KMS-11 (cell line): Measurements from ENCODE around the gene FUBP1.
"Not testable (repeated sequence)": the region's sequence is repeated elsewhere in the genome, so short reads cannot be mapped to it uniquely, and the experiment has no call there.

Experiments used
- H2AFZ ChIP-seq: fragments of 200-600 bp; sonication (generic); 2 replicates; pipeline ENCODE4 v1.6.1; 2016; ENCODE audit warnings: antibody characterized with exemption, mixed run types, low read depth
- H3K27ac ChIP-seq: fragments of 200-600 bp; sonication (generic); 2 replicates; pipeline ENCODE4 v1.6.1; 2016; ENCODE audit warnings: mild to moderate bottlenecking, mixed run types
- H3K27me3 ChIP-seq: fragments of 200-600 bp; sonication (generic); 2 replicates; pipeline ENCODE4 v1.6.1; 2017; ENCODE audit warnings: mild to moderate bottlenecking, low read depth, mixed run types, moderate library complexity; ENCODE audit not compliant: insufficient read depth
- H3K36me3 ChIP-seq: fragments of 200-600 bp; sonication (generic); 2 replicates; pipeline ENCODE4 v1.6.1; 2017; ENCODE audit warnings: mild to moderate bottlenecking, mixed run types; ENCODE audit not compliant: insufficient read depth
- H3K4me1 ChIP-seq: fragments of 200-600 bp; sonication (generic); 2 replicates; pipeline ENCODE4 v1.6.1; 2016; ENCODE audit warnings: mild to moderate bottlenecking, low read depth, mixed run types; ENCODE audit not compliant: poor library complexity, severe bottlenecking
- H3K4me2 ChIP-seq: fragments of 200-600 bp; sonication (generic); 2 replicates; pipeline ENCODE4 v1.7.0; 2016; ENCODE audit warnings: mild to moderate bottlenecking, mixed run types
- H3K4me3 ChIP-seq: fragments of 200-600 bp; sonication (generic); IDR thresholded peaks from 2 replicates; pipeline ENCODE4 v1.6.1; 2017; ENCODE audit warnings: low read depth, low read length, mixed read lengths; ENCODE audit not compliant: insufficient read depth
- H3K79me2 ChIP-seq: fragments of 200-600 bp; sonication (generic); 2 replicates; pipeline ENCODE4 v1.6.1; 2016; ENCODE audit warnings: low read depth, mixed run types; ENCODE audit not compliant: insufficient read depth
- H3K9ac ChIP-seq: fragments of 200-600 bp; sonication (generic); 2 replicates; pipeline ENCODE4 v1.6.1; 2016; ENCODE audit warnings: mild to moderate bottlenecking, mixed run types
- H4K20me1 ChIP-seq: fragments of 200-600 bp; sonication (generic); 2 replicates; pipeline ENCODE4 v1.6.1; 2016; ENCODE audit warnings: mild to moderate bottlenecking, mixed run types; ENCODE audit not compliant: insufficient read depth
- TF ChIP-seq, protein P1 (sequence below): fragments of 200-600 bp; sonication (generic); conservative IDR thresholded peaks from 2 replicates; pipeline ENCODE4 v1.6.1; 2017; ENCODE audit warnings: low read depth, mild to moderate bottlenecking, antibody characterized with exemption, low read length, moderate library complexity, mixed read lengths

FUBP1 gene, protein sequence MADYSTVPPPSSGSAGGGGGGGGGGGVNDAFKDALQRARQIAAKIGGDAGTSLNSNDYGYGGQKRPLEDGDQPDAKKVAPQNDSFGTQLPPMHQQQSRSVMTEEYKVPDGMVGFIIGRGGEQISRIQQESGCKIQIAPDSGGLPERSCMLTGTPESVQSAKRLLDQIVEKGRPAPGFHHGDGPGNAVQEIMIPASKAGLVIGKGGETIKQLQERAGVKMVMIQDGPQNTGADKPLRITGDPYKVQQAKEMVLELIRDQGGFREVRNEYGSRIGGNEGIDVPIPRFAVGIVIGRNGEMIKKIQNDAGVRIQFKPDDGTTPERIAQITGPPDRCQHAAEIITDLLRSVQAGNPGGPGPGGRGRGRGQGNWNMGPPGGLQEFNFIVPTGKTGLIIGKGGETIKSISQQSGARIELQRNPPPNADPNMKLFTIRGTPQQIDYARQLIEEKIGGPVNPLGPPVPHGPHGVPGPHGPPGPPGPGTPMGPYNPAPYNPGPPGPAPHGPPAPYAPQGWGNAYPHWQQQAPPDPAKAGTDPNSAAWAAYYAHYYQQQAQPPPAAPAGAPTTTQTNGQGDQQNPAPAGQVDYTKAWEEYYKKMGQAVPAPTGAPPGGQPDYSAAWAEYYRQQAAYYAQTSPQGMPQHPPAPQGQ

GRCh38 chr1:77978969-77979876 lies at the start of gene FUBP1:
Gene FUBP1, minus strand, starts transcription at chr1:77979072. Its CDS starts 68 bp downstream, at chr1:77979004.
- TF ChIP-seq, protein P1, sequence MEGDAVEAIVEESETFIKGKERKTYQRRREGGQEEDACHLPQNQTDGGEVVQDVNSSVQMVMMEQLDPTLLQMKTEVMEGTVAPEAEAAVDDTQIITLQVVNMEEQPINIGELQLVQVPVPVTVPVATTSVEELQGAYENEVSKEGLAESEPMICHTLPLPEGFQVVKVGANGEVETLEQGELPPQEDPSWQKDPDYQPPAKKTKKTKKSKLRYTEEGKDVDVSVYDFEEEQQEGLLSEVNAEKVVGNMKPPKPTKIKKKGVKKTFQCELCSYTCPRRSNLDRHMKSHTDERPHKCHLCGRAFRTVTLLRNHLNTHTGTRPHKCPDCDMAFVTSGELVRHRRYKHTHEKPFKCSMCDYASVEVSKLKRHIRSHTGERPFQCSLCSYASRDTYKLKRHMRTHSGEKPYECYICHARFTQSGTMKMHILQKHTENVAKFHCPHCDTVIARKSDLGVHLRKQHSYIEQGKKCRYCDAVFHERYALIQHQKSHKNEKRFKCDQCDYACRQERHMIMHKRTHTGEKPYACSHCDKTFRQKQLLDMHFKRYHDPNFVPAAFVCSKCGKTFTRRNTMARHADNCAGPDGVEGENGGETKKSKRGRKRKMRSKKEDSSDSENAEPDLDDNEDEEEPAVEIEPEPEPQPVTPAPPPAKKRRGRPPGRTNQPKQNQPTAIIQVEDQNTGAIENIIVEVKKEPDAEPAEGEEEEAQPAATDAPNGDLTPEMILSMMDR, result peak; percentile 38; the same call in 1 of the 2 replicates
- peak within 1 kb of the TSS; percentile 75 for H3K4me3 ChIP-seq
- H4K20me1 ChIP-seq, result peaks cover 32% of the 10 kb centered on the region
- peak within 1 kb of the TSS; percentile 66 for H3K4me2 ChIP-seq
- peak within 1 kb of the TSS; percentile 77 for H2AFZ ChIP-seq
- H3K27ac ChIP-seq, result peak within 1 kb of the TSS; percentile 100
- H3K9ac ChIP-seq, result peak within 1 kb of the TSS; percentile 100
- 0 out of 2 replicates have a peak, but pooled peaks cover 4% of the 10 kb centered on the region for H3K36me3 ChIP-seq
- peaks cover 37% of the 10 kb centered on the region for H3K4me1 ChIP-seq
- H3K27me3 ChIP-seq, result no peaks in the 10 kb centered on the region
- peaks cover 68% of the 10 kb centered on the region for H3K79me2 ChIP-seq

DNA sequence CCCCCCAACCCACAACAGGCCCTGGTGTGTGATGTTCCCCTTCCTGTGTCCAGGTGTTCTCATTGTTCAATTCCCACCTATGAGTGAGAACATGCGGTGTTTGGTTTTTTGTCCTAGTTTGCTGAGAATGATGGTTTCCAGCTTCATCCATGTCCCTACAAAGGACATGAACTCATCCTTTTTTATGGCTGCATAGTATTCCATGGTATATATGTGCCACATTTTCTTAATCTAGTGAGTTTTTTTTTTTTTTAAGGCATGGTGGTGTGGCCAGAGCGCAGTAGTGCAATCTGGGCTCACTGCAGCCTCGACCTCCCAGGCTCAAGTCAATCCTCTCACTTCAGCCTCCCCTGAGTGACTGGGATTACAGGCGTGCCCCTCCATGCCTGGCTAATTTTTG lies 42.3 kb upstream of the FUBP1 start:
- H3K27me3 ChIP-seq, H3K9ac ChIP-seq, H3K4me2 ChIP-seq, H3K36me3 ChIP-seq, H3K4me3 ChIP-seq, H3K4me1 ChIP-seq, H3K79me2 ChIP-seq, H2AFZ ChIP-seq, H3K27ac ChIP-seq, H4K20me1 ChIP-seq: not testable (repeated sequence)

GRCh38 chr1:78019024-78019423 lies 40.2 kb upstream of the FUBP1 start:
- H3K4me1 ChIP-seq, result no peaks in the 10 kb centered on the region
- H3K27ac ChIP-seq, result no peak overlapping the region
- H3K4me3 ChIP-seq, result no peak overlapping the region
- H3K4me2 ChIP-seq, result no peak overlapping the region
- no peaks in the 10 kb centered on the region for H4K20me1 ChIP-seq
- no peak overlapping the region for H3K9ac ChIP-seq
- no peaks in the 10 kb centered on the region for H3K27me3 ChIP-seq
- TF ChIP-seq, protein P1, result no peak
- 0 out of 2 replicates have a peak, but pooled peaks cover 3% of the 10 kb centered on the region for H3K79me2 ChIP-seq
- H3K36me3 ChIP-seq, result no peaks in the 10 kb centered on the region
- no peak overlapping the region for H2AFZ ChIP-seq

DNA sequence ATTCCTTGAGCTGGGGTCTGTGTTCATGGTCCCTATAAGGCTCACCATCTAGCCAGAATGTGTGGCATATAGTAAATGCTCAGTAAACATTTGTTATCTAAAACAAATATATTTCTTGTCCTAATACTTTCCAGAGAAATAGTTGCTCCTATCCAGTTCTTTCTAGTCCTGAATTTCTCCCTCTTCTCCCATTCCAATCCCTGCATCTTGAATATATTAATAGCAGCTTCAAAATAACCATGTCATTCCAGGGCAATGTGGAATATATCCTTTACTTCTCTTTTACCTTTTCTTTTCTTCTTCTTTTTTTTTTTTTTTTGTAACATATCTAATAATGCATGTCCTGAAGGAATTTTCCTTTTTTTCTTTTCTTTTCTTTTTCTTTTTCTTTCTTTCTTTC lies 36.3 kb upstream of the FUBP1 start:
- TF ChIP-seq, protein P1, result no peak
- H3K27me3 ChIP-seq, result no peaks in the 10 kb centered on the region
- H3K4me2 ChIP-seq, result no peak overlapping the region
- H3K4me3 ChIP-seq, result no peak overlapping the region
- no peaks in the 10 kb centered on the region for H4K20me1 ChIP-seq
- H2AFZ ChIP-seq, result no peak overlapping the region
- 0 out of 2 replicates have a peak, but pooled peaks cover 3% of the 10 kb centered on the region for H3K79me2 ChIP-seq
- H3K4me1 ChIP-seq, result no peaks in the 10 kb centered on the region
- no peak overlapping the region for H3K27ac ChIP-seq
- H3K9ac ChIP-seq, result no peak overlapping the region
- H3K36me3 ChIP-seq, result no peaks in the 10 kb centered on the region
